Chondrocyte (in vitro differentiated cells): ENCODE data around the gene PTMA. TPM values are rescaled to one million over a fixed set of nuclear protein-coding genes. Genes with fewer than 3 reads are reported as not detected.

ENCODE experiments used
- DNase-seq: peaks from one replicate; pipeline ENCODE4 v3.0.0; 2021; ENCODE audit warnings: mixed read lengths, low spot score
- H3K27ac Mint-ChIP-seq: one replicate; pipeline ENCODE4 v1.8.0; 2021; ENCODE audit warnings: mild to moderate bottlenecking, moderate library complexity, mixed read lengths; ENCODE audit not compliant: unreplicated experiment
- H3K27me3 Mint-ChIP-seq: 2 replicates; pipeline ENCODE4 v1.8.0; 2021; ENCODE audit warnings: low read depth, mixed read lengths
- H3K36me3 Mint-ChIP-seq: 2 replicates; pipeline ENCODE4 v1.8.0; 2021; ENCODE audit warnings: low read depth, mixed read lengths
- H3K4me1 Mint-ChIP-seq: 2 replicates; pipeline ENCODE4 v1.8.0; 2021; ENCODE audit warnings: low read depth, mild to moderate bottlenecking, mixed read lengths
- H3K4me3 Mint-ChIP-seq: one replicate; pipeline ENCODE4 v1.8.0; 2021; ENCODE audit warnings: mild to moderate bottlenecking, moderate library complexity, mixed read lengths; ENCODE audit not compliant: unreplicated experiment
- H3K9me3 Mint-ChIP-seq: 2 replicates; pipeline ENCODE4 v1.8.0; 2021; ENCODE audit warnings: low read depth, mixed read lengths
- CTCF ChIP-seq: fragments of 200-600 bp; sonication (generic); IDR thresholded peaks from 2 replicates; pipeline ENCODE4 v1.5.0; 2021; ENCODE audit warnings: antibody characterized with exemption, mild to moderate bottlenecking, moderate library complexity
- total RNA-seq: library from RNA; stranded (reverse); gene quantifications from 3 replicates; pipeline ENCODE4 v1.2.1, GENCODE V29; 2021

The PTMA gene
- total RNA-seq, 1 donor from 2014 or later, result 391 TPM

DNA sequence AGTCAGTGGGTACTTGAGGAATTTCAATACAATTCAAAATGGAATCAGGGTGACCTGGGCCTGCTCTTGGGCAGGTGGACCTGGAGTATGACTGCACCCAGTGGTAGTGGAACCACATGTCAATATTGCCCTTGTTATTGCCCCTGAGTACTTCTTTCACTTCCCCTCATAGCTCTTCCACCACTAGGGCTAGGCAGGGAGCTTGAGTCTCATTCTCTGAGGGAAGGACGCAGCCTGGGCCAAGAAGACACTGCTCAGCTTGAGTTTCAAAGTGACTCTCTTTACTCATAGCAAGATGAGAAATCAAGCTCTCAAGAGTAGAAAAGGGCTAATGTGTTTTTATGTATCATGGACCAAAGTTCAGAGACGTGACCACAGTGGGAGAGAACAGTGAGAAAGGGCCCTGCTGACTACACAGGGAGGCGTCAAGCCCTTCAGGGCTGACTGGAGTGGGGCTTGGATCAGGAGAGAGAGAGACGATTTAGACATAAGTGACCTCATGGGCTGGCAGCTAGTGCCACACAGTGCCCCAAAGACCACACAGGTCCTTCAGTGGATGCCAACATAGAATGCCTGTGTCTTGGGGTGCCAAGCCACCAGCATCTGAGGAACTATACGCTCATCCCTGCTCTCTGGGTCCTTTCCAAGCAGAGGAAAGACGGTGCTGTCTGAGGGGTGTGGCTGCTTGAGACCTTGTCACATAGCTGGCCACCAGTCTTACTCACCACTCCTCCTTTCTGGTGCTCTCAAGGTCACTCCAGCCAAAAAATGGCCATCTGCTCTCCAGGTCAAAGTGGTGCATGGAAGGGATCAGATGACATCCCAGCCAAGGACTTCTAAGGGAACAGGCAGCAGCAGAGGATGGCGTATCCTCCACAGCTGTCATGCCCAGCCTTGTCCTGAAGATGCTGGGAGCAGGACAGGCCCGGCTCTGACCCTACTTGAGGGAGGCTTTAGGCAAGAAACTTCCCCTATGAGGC, 13.0 kb downstream of the PTMA start:
- no peak for TF ChIP-seq CTCF
- H3K27me3 Mint-ChIP-seq, result no peaks in the 10 kb centered on the region

GRCh38 chr2:231722721-231723307, 14.5 kb downstream of the PTMA start:
- H3K36me3 Mint-ChIP-seq, result no peaks in the 10 kb centered on the region
- no peak overlapping the region for H3K27ac Mint-ChIP-seq
- H3K4me1 Mint-ChIP-seq, result no peaks in the 10 kb centered on the region
- DNase-seq, result peak; percentile 21
- H3K27me3 Mint-ChIP-seq, result no peaks in the 10 kb centered on the region
- no peak overlapping the region for H3K4me3 Mint-ChIP-seq
- H3K9me3 Mint-ChIP-seq, result no peaks in the 10 kb centered on the region
- TF ChIP-seq CTCF, result no peak

More for the DNA sequence above, 13.0 kb downstream of the PTMA start:
- H3K27ac Mint-ChIP-seq, result no peak overlapping the region
- H3K36me3 Mint-ChIP-seq, result no peaks in the 10 kb centered on the region
- peak; percentile 43 for DNase-seq
- peaks cover 12% of the 10 kb centered on the region for H3K4me1 Mint-ChIP-seq
- no peak overlapping the region for H3K4me3 Mint-ChIP-seq
- no peaks in the 10 kb centered on the region for H3K9me3 Mint-ChIP-seq

DNA sequence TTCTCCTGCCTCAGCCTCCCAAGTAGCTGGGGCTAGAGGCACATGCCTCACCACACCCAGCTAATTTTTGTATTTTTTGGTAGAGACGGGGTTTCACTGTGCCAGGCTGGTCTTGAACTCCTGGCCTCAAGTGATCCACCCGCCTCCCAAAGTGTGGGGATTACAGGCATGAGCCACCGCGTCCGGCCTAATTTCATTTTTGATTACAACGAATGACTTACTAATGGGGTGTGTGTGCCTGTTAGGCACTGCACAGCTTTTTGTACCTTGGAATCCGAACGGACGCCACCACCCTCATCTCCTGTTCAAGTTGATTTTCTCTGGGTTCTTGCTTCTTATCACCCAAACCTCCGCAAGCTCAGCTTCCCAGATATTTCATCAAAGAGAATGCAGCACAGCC, 17.2 kb downstream of the PTMA start:
- H3K36me3 Mint-ChIP-seq, result peaks cover 3% of the 10 kb centered on the region
- H3K4me3 Mint-ChIP-seq, result no peak overlapping the region
- no peak overlapping the region for H3K27ac Mint-ChIP-seq
- no peaks in the 10 kb centered on the region for H3K4me1 Mint-ChIP-seq
- H3K27me3 Mint-ChIP-seq, result no peaks in the 10 kb centered on the region
- no peak for TF ChIP-seq CTCF
- H3K9me3 Mint-ChIP-seq, result no peaks in the 10 kb centered on the region
- DNase-seq, result peak; percentile 20

- Mint-ChIP-seq H3K36me3 (peaks cover 5% of the 10 kb centered on the region), H3K4me3 (no peak overlapping the region), H3K4me1 (no peaks in the 10 kb centered on the region), H3K27ac (no peak overlapping the region), H3K27me3 (no peaks in the 10 kb centered on the region), H3K9me3 (no peaks in the 10 kb centered on the region)
- TF ChIP-seq CTCF, result no peak
- no peak for DNase-seq
Measured at GRCh38 chr2:231726276-231726675, 18.0 kb downstream of the PTMA start.

DNA sequence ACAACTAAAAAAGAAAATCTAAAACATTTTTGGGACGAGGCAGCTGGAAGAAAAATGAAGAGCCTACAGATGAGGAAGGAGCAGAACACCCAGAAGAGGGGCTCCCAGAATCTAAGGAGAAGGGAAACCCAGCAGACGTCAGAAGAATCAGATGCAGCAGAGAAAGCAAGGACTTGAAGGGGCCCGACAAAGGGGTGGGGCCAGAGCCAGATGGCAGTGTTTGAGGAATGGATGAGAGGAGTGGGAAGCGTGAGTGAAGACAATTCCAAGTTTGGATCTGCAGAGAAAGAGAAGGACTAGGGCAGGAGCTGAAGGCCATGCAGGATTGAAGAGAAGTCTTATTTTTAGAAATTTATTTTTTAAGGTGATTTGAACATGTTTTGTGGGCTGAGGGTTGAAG, 19.3 kb downstream of the PTMA start:
- DNase-seq, result no peak
- Mint-ChIP-seq H3K27ac (no peak overlapping the region), H3K9me3 (no peaks in the 10 kb centered on the region), H3K27me3 (no peaks in the 10 kb centered on the region), H3K4me1 (no peaks in the 10 kb centered on the region), H3K36me3 (peaks cover 7% of the 10 kb centered on the region), H3K4me3 (no peak overlapping the region)
- TF ChIP-seq CTCF, result no peak
